NCI-H2107 (cell line): ENCODE measurements around the gene SLC41A3.
"Not testable (repeated sequence)": the region's sequence is repeated elsewhere in the genome, so short reads cannot be mapped to it uniquely, and the experiment has no call there.

Experiments
- DNase-seq: peaks from one replicate; lab custom pipeline; 2025; lab: John Stamatoyannopoulos, UW

Gene SLC41A3

GRCh38 chr3:126053949-126054569 is 29.9 kb downstream of the SLC41A3 start:
- DNase-seq = no peak

- DNase-seq = no peak
Observed at GRCh38 chr3:126053513-126053912, 30.4 kb downstream of the SLC41A3 start.

- no peak for DNase-seq
Observed at GRCh38 chr3:126052196-126053058, 31.5 kb downstream of the SLC41A3 start.

- DNase-seq = no peak
Observed at GRCh38 chr3:126051741-126052140, 32.2 kb downstream of the SLC41A3 start.

GRCh38 chr3:126051234-126051633 is 32.7 kb downstream of the SLC41A3 start:
- DNase-seq = no peak

GRCh38 chr3:126050626-126051025 is 33.3 kb downstream of the SLC41A3 start:
- no peak for DNase-seq

GRCh38 chr3:126050050-126050392 is 33.9 kb downstream of the SLC41A3 start:
- no peak for DNase-seq

- no peak for DNase-seq
Observed at GRCh38 chr3:126049289-126050049, 34.5 kb downstream of the SLC41A3 start.

GRCh38 chr3:126040386-126040785 is 43.5 kb downstream of the SLC41A3 start:
- DNase-seq = no peak

- DNase-seq = no peak
Observed at GRCh38 chr3:126039870-126040269, 44.1 kb downstream of the SLC41A3 start.

GRCh38 chr3:126038791-126039190 is 45.1 kb downstream of the SLC41A3 start:
- not testable (repeated sequence) for DNase-seq

GRCh38 chr3:126036056-126036549 is 47.8 kb downstream of the SLC41A3 start:
- no peak for DNase-seq

GRCh38 chr3:126035362-126036050 is 48.4 kb downstream of the SLC41A3 start:
- DNase-seq = no peak

- DNase-seq = peak; percentile 41
Observed at GRCh38 chr3:126034481-126035361, 49.2 kb downstream of the SLC41A3 start.

- DNase-seq = no peak
Observed at GRCh38 chr3:126033765-126034164, 50.2 kb downstream of the SLC41A3 start.

GRCh38 chr3:126033051-126033745 is 50.7 kb downstream of the SLC41A3 start:
- DNase-seq = no peak

- no peak for DNase-seq
Observed at GRCh38 chr3:126031981-126032471, 51.9 kb downstream of the SLC41A3 start.

GRCh38 chr3:126030455-126030854 is 53.5 kb downstream of the SLC41A3 start:
- DNase-seq = no peak

GRCh38 chr3:126029241-126029640 is 54.7 kb downstream of the SLC41A3 start:
- DNase-seq = no peak

- DNase-seq = no peak
Observed at GRCh38 chr3:126028096-126028495, 55.8 kb downstream of the SLC41A3 start.
